GM12873 (cell line): ENCODE results near the gene H2BK1.

Experiments used
- TF ChIP-seq, protein P1 (sequence below): IDR thresholded peaks from 2 replicates; pipeline ENCODE4 v1.5.1; 2012; ENCODE audit warnings: low read depth, mild to moderate bottlenecking, moderate library complexity, low read length, control low read depth; ENCODE audit not compliant: insufficient read depth; ENCODE audit errors: missing control alignments

Gene H2BK1

DNA sequence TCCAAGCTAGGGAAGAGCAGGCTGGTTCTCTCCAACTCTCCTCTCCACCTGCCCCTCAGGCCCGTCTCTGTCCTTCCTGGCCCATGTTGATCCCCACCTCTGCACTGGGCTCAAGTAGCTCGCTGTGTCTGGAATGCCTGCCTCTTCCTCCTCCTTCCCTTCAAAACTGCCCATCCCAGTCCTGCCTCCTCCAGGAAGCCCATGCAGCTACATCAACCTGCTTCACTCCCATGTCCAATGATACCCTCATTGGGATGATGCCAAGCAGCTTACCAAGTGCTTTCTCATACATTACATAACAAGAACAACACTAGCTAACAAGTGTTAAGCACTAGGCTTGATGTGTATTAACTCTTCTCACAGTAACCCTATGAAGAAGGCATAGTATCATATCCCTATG, 31.5 kb downstream of the H2BK1 start:
- TF ChIP-seq, protein P1, sequence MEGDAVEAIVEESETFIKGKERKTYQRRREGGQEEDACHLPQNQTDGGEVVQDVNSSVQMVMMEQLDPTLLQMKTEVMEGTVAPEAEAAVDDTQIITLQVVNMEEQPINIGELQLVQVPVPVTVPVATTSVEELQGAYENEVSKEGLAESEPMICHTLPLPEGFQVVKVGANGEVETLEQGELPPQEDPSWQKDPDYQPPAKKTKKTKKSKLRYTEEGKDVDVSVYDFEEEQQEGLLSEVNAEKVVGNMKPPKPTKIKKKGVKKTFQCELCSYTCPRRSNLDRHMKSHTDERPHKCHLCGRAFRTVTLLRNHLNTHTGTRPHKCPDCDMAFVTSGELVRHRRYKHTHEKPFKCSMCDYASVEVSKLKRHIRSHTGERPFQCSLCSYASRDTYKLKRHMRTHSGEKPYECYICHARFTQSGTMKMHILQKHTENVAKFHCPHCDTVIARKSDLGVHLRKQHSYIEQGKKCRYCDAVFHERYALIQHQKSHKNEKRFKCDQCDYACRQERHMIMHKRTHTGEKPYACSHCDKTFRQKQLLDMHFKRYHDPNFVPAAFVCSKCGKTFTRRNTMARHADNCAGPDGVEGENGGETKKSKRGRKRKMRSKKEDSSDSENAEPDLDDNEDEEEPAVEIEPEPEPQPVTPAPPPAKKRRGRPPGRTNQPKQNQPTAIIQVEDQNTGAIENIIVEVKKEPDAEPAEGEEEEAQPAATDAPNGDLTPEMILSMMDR = no peak

DNA sequence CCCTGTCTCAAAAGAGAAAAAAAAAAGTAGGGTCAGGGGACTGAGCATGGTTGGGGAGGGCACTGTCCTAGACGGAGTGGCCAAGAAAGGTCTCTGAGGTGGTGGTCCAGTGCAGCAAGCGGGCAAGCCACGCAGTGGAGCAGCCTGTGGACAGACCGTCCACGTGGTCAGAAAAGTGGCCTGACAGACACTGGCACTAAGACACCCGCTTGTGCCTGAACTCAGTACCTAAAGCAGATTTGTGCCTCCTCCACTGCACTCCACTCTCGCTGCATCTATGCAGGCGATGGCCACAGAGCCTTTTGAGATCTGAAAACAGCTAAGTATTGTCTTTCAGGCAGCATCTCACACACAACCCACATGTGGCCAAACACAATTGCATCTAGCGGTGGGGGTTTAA, 32.1 kb downstream of the H2BK1 start:
- TF ChIP-seq, protein P1 = no peak

DNA sequence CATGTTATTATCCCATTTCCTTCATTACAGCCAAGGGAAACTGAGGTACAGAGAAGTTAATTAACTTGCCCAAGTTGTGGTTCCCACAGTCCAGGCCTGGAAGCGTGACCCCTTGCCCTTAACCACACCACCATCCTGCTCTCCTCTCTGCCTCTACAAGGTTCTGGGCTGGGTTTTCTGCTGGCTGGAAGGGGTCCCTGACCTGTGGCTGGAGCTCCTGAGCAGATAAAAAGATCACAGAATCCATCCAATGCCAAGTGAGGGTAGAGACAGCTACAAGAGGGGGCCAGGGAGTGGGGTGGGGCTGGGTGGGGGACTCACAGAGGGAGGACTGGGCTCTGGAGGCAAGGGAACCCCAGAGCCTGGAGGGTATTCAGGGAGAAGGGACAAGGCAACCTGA, 33.0 kb downstream of the H2BK1 start:
- TF ChIP-seq, protein P1 = no peak

DNA sequence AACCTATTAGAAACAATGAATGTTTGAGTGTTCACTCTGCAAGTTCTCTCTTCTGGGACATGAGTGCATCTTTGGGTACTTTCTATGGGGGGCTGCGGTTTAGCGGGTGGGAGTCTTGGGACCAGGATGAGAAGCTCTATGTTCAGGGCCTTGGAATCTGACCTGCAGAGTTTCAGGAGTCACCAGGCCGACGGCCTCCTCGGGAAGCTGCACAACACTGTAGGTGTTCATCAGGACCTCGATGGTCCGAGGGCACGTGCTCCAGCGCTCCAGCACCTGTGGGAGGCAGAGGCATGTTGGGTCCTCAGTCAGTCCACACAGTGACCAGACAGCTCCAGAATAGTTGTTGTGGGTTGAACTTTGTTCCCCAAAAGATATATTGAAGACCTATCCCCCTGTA, 33.9 kb downstream of the H2BK1 start:
- TF ChIP-seq, protein P1 = no peak

DNA sequence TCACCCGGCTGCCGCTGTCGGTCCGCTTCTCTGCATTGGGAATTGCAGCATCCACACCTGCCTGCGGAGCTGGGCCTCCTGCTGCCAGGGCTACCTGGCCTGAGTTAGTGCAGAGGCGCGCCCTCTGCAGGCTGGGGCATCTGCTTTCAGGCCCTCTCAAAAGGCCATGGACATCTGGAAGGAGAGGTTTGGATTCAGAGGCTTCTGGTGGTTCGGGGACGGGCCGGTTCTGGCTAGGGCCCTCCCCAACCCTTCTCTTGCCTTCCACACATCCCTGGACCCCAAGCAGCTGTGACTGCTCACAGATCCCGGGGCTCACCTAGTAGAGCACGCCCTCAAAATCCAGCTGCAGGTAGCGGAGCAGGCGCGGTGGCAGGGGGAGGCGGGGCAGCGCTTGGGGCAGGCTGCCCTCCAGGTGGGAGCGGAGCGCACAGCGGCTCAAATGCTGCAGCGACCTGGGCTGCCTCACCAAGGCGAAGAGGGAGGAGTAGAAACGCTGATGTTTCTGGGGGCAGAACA, 34.4 kb downstream of the H2BK1 start:
- TF ChIP-seq, protein P1 = no peak

DNA sequence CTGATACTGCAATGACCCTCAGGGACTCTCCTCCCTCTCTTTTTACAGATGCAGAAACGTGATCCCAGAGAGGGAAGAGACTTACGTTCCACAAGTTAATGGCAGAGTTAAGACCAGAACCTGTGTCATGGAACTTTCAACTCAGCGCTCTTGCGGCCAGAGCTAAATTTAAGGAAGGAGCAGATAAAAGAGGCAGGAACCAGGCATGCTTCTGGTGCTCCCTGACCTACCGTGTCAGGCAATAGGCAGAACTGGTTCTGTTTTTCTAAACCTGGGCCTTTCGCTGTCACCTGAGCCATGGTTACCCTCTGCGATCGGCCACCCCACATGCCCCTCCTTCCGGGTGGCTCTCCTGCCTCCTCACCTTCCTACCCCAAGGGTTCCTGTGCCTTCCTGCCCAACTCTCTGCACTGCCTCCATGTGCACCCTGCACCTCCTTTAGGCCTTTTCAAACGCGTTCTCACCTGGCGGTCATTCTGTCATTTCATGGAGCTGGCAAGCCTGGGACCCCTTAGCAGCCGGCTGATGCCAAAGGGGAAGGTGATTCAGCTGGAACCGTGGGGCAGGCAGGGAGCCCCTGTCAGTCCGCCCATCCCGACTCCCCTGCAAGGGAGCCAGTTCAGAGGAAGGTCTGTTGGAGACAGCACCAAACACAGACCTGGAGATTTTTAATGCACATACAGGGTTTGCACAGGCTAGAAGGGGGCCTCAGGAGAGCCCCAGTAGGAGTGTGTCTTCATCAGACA, 35.1 kb downstream of the H2BK1 start:
- TF ChIP-seq, protein P1 = no peak

DNA sequence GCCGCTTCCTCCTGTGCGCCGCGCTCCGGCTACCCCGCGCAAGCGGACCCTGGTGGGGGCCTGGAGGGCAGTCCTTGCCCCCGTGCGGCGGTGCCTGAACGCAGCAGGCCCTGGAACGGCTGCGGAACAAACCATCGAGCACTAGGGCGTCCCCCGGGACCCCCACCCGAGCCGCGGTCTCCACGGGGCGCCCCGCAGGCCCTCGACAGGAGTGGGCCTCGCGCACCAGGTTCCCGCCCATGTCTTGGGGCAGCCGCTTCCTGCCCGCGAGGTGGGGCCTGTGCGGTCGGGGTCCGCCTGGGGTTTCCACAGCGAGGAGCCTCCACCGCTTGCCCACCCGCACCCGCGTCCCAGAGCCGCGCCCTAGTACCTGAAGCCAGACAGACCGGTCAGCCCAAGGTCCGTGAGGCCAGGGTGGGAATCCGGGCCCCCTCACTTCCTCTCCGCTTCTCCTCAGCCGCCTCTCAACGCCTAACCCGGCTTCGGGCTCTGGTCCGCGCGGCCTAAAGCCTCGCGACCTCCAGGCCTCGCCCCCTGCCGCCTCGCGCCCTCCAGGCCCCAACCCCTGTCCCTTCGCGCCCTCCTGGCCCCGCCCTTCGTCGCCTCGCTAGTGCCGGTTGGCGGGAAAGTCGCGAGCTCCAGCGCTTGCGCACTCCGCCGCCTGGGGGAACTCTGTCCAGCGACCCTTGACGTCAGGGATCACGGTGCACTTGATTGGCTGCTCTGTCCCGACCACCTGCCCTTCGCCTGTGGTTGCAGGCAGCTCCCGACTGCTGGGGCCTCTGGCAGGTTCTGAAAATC, 35.8 kb downstream of the H2BK1 start:
- TF ChIP-seq, protein P1 = no peak
